Activated T-cell treated with anti-CD3 and anti-CD28 coated beads for 24 hours (primary cell): ENCODE results near the gene ARID1B.

ENCODE experiments used
- DNase-seq: peaks from one replicate; pipeline ENCODE4 v3.0.0-alpha.2; 2020; ENCODE audit warnings: low read depth

The ARID1B gene

DNA sequence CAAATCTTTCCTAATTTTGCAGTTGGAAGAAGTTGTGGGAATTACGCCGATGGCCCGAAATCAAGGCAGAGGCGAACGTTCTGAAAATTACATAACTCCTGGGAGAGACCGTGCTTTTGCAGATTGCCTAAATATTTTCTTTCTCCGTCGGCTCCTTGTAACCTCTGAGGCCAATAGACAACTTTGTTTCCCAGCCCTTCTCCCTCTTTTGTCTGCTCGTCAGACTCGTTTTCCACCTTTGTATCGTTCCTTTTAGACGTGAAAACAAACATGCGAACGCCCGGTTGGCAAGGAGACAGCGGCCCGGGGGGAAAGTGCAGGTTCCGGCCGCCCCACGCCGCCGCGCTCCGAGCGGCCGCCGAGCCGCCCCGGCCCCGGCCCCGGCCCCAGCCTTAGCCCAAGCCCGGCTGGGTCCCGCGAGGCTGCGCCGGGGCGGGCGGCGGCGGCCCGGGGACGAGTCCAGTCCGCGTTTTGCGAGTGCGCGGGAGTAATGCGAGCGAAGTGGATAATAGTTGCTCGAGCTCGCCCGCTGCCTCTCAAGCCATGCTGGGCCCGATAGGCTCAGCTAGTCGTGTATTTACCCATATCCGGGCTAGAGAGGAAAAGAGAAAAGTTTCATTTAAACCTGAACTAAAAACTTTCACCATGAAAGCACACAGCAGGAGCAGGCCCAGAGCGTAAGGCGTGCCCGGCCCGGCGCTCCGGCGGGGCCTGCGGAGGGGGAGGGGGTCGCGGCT, at the start of gene ARID1B:
ARID1B (plus strand) TSS at position 539 of the 737 bp plus-strand sequence. CDS start 303 bp downstream, outside the sequence.
- peak; percentile 61 for DNase-seq

DNA sequence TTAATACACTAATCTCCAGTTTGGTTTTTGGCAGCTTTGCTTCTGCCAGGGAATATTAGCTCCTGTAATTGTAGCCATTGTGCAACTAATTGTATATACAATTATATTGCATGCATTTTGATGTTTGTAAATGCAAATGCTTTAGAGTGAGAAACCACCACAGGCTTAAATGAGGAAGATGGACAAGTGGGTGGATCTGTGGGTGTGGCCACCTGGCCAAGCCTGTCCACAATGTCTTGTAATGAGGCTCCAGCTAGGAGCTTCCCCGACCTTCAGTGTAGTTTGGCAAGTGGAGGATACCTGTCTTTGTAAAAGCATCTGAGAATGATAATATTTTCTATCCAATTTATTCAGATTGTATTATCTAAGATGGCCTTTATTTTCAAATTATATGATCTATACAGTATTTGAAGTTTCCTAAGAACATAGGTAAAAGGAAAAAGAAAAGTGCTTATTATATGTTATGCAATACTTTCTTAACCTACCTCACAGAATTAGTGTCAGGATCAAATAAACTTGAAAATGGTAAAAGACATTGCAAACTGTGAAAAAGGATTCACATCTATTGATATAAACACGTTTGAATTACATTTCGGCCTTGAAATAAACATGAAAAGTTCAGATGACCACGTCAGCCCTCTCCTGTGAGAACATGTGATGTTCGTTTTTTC, 49.3 kb upstream of the ARID1B start:
- DNase-seq: no peak

DNA sequence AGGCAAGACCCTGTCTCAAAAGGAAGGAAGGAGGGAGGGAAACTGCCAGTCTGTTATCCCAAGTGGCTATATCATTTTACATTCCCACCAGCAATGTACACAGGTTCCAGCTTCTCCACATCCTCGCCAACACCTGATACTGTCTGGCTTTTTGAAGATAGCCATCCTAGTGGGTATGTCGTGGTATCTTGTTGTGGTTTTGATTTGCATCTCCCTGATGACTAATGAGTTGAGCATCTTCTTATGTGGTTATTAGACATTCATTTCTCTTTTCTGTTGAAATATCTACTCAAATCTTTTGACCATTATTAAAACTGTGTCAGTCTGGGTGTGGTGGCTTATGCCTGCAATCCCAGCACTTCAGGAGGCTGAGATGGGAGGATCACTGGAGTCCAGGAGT, 47.9 kb upstream of the ARID1B start:
- DNase-seq: no peak

DNA sequence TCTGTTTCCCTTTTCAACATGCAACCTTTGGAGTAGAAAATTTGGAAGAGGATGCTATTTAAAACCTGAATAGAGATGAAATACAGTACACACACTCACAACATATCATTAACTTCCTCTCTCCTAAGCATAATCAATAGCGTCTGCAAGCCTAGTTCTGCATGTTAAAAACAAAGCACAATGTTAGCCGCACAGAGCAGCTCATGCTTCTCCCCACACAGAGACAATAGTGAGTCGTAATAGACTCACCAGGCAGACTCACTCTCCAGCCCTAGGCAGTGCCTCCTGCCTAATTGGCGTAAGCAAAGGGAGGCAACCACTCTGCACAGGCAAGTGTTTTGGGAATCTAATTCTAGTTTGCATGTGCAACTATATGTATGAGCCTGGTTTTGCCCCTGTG, 45.8 kb upstream of the ARID1B start:
- no peak for DNase-seq

DNA sequence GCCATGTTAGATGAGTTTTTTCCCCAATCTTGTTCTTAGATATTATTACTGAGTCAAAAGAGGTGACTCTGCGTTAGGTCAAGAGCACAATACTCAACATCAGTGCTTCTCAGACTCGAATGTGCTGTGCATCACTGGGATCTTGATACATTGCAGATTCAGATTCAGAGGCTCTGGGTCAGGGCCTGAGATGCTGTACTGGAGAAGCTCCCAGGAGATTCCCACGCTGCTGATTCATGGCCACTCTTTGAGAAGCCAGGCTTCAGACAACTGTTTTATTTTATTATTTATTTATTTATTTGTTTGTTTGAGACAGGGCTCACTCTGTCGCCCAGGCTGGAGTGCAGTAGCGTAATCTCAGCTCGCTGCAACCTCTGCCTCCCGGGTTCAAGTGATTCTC, 41.4 kb upstream of the ARID1B start:
- no peak for DNase-seq

DNA sequence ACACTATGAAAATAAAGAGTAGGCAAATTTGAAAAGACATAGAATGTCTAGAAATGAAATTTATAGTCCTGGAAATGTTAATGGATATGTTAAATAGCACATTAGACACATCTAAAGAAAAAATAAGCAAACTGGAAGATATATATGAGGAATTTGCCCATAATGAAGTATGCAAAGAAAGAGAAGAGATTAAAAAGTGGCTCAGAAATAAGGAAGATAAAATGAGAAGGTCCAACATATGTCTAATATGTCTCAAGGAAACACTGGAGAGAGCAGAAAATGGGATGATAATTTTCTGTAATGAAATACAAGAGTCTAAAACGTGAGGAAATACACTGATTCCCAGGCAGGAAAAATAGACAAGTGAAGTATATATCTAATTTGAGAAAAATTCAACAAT, 36.6 kb upstream of the ARID1B start:
- no peak for DNase-seq

DNA sequence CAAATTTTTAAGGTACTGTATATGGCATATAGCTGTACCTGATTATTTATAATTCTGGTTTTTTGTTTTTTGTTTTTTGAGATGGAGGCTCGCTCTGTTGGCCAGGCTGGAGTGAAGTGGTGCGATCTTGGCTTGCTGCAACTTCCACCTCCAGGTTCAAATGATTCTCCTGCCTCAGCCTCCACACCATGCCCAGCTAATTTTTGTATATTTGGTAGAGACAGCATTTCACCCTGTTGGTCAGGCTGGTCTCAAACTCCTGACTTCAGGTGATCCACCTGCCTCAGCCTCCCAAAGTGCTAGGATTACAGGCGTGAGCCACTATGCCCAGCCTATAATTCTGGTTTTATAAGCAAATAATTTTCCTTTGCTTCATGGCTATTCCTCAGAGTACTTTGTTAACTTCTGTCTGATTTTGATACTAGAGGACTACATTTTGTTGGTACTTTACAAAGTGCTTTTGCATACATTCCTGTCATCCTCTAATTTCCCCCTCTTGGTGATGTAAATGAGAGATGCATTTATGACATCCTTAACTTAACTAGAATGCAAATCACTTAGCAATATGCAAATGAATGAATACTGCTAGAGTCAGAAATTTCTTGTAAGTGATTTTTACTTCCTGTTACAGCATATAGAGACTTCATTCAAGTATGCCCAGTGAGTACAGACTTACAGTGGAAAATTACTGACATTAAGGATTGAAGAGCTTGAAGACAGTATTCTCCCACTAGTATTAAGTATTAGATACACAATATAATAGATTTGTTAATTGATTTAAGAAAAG, 35.7 kb upstream of the ARID1B start:
- no peak for DNase-seq

DNA sequence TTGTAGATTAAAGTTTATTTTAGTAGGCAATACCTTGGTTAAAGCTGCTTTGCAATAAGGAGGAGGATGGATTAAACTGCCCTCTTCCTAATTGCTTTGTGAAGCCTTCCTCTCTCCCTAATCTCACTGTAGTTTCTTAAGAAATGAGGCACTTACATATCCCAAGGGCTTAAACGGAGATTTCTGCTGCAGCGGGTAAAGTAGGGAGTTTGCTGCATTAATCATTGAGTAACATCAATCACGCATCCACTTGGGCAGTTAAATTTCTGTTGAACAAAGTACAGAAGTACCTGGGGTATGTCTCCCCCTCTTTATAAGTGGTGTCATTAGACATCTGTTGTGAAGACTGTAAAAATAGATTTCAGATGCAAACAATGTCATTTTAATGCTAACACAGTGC, 29.5 kb upstream of the ARID1B start:
- DNase-seq: no peak

DNA sequence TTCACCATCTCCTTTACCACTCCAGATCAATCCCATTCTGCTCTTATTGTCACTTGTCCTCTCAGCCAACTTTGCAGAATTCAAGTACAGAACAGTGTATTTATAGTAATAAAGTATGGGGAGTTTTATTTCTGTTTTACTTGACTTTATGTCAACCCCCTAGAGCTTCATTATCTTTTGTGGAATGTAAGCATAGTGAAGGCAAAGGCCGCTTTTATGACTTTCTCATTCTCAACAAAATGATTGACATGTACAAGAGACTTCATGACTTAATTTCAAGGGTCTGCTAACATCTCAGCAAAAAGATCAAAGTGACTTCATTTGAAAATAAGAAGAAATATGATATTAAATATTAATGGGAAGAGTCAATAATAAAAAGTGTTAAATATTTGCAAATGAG, 28.7 kb upstream of the ARID1B start:
- no peak for DNase-seq

DNA sequence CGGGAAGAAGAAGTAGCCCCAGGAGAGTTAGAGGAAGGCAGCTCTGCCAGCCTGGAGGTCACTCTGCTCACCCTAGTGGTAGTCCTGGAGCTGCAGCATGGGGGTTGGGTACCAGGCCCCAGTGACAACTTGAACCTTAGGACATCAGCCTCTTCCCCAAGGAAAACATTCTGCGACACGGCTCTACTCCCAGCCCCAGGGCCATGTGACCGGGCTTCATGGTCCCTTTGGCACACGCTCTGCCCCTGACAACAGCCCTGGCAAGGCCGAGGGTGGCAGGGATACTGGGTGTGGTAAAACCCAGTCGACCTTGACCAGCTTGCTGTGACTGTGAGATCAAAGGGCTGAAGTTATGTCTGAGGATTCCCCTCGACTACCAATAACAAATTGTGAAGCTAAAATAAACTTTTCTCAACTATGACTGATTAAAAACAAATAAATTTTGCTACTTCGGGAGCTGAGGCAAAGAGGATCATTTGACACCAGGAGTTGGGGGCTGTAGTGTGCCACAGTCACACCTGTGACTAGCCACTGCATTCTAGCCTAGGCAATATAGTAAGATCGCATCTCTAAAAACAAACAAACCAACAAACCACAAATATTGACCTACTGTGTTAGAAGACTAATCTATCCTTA, 24.4 kb upstream of the ARID1B start:
- no peak for DNase-seq

DNA sequence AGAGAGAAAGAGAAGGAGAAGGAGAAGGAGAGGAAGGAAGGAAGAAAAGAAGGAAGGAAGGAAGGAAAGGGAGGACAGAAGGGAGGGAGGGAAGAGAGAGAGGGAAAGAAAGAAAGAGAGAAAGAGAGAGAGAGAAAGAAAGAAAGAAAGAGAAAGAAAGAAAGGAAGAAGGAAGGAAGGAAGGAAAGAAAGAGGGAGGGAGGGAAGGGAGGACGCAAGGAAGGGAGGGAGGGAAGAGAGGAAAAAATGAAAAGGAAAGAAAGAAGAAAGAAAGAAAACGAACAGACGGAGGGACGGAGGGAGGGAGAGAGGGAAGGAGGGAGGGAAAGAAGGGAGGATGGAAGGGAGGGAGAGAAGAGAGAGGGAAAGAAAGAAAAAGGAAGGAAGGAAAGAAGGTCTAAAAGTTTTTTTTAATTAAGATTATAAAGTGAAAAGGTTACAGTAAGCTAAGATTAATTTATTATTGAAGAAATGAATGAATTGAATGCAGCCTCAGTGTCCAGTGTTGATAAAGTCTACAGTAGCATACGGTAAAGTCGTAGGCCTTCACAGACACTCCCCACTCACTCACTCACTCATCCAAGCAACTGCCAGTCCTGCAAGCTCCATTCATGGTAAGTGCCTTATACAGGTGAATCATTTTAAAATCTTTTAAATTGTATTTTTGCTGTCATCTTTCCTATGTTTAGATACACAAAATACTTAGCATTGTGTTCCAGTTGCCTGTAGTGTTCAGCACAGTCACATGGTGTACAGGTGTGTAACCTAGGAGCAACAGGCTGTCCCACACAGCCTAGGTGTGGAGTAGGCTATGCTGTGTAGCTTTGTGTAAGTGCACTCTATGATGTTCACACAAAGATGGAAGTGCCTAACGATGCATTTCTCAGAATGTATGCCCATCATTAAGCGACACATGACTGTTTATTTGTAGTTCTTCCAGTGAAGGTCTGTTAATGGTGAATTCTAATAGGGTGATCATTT, 20.3 kb upstream of the ARID1B start:
- no peak for DNase-seq

DNA sequence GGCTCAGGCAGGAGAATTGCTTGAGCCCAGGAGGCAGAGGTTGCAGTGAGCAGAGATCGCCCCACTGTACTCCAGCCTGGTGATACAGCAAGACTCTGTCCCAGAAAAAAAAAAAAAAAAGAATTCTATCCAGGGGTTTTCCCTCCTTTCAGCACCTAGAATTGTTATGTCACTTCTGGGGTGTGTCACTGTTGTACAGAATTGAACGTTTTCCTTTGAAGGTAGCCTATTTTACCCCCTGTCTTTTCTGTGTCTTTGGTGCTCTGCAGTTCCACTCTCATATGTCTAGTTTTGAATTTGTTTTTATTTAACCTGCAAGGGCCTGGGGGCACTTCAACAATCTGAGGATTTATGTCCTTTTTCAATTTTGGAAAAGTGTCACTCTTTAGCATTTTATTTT, 19.3 kb upstream of the ARID1B start:
- DNase-seq: no peak

DNA sequence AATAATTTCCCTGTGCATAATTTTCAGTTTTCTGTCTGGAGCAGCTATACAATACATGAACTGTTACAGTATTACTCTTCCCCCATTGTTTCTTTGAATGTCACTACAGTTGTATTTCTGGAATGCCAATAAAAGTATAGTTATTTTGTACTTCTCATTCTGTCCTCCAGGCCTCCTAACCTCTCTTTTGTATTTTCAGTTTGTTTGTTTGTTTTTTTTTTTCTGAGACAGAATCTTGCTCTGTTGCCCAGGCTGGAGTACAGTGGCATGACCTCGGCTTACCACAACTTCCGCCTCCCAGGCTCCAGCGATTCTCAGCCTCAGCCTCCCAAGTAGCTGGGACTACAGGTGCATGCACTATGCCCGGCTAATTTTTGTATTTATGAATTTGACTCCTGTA, 16.8 kb upstream of the ARID1B start:
- no peak for DNase-seq

DNA sequence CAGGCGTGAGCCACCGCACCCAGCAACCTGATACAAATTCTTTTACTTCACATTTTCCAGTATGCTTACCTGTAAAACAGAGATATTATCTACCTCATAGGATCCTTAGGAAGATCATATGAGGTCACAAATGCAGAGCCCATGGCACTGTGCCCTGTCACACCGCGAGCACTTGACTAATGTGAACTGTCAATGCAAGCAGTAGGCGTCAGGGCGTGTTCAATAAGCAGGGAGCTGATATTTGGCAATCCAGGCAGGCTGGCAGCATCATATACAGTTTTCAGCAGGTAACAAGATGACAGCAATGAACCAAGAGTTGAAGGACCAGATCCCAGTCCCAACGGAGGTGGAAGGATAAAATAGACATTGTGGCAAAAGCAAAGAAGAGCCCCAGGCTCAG, 14.6 kb upstream of the ARID1B start:
- no peak for DNase-seq

DNA sequence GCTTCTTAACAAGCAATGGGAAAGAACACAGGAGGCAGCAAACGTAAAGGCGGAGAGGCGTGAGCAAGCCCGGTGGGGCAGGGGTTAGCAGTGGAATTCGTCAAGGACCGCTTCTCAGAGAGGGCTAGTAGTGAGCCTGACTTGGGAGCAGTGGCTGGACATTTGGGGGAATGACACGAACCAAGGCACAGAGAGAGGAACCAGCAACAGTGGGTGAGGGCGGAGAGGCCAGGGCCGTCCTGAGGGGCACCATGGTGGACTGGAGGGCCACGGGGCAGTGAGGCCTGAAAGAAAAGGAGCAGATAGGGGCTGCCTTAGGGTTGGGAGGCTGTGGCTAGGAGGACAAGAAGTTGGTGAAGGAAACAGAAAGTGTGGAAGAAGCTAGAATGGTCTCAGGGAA, 12.1 kb upstream of the ARID1B start:
- no peak for DNase-seq

DNA sequence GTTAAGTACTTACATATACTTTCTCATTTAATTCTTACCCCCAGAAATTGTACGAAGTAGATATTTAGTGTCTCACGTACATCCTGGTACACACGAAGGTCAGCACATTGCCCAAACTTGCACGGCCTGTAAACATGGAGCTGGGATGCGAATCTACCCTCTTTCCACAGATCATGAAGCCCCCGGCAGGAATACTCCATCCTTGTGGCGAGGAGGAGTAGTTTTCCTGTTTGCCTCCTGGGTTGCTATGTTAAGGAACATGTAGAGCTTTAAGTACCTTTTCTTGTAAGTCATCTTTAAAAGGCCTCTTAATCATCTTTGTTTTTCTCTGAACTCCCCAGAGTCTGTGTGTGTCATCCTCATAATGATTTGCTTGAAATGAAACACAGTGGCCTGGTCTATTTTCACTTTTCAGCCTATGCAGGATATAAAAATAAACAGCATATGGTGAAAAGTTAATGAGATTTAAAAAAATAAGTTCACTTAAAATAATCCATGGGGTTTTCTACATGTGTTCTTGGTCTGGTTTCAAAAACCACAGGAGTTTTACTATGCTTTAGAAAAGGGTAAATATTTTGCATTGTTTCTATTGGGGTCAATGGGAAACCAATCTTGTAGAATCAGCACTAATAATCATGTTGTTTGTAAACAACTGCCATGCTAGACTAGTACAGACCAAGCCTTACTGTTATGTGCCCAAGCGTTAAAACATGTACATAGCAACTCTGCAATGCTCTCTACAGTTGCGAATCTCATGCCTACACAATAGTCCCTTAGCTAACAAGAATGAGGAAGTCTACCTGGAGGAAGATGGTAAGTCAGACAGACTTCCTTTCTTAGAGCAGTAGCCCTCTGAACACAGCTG, 9.3 kb upstream of the ARID1B start:
- DNase-seq: no peak

DNA sequence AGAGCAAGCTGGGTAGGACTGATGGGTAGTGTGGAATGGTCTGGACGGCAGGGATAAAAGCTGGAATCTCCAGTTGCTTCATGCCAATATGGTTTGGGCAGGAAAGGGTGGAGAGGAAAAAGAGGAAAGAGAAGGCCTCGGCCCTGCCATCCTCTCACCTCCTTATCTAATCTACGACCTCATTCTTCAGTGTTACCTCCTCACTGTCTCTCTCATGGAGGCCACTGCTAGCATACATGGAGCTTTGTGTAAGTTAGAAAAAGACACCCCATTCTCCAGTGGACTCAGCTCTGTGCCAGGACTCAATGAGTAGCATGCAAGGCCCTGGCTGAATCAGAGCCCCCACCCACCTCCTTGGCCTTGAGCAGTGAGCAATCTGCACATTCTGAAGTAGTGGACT, 6.1 kb upstream of the ARID1B start:
- no peak for DNase-seq

DNA sequence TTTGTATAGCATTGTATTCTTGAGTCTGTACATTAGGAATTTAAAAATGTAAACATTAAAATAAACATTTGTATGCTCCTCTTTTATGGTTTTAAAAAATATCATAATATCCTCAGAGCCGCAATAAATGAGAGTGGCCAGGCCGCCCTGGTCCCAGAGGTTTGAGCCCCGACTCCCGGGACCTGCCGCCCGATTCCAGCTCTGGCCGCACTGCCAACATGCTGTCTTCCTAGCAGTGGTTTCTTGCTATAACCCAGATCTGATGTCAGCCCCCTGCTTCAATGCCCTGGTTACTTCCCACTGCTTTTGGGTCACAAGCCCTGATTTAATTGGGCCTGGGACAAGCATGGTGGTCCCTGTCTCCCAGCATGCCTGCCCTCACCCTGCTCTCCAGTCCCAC, 5.4 kb upstream of the ARID1B start:
- DNase-seq: no peak

DNA sequence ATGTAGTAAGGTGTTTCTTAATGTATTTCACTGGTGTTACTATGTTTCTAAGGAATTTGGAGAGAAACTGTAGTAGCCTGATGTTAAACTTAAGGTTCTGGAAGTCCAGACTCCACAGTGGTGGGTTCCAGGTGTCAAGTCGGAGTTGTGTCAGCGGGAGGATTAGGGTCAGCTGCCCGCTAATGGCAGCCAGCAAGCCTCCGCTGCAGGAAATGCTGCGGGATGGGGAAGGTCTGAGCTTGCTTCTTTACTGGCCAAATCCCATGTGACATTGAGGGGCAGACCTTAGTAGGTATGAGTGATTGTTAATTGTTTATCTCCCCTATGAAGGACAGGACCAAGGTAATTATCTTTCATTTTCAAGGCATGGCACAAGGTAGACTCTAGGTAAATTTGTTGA, 3.7 kb upstream of the ARID1B start:
- DNase-seq: no peak
